DMS53 (cell line): ENCODE data around the gene TMEM72.

ENCODE experiments used
- DNase-seq: peaks from one replicate; lab custom pipeline; 2025; lab: John Stamatoyannopoulos, UW

Gene TMEM72

GRCh38 chr10:44968091-44968490, 57.0 kb downstream of the TMEM72 start:
- DNase-seq = no peak

GRCh38 chr10:44968500-44969400, 57.6 kb downstream of the TMEM72 start:
- no peak for DNase-seq

GRCh38 chr10:44969854-44970253, 58.7 kb downstream of the TMEM72 start:
- DNase-seq = no peak

GRCh38 chr10:44970812-44971395, 59.8 kb downstream of the TMEM72 start:
- no peak for DNase-seq

- DNase-seq = no peak
Observed at GRCh38 chr10:44971434-44971833, 60.3 kb downstream of the TMEM72 start.

- DNase-seq = no peak
Observed at GRCh38 chr10:44971935-44972757, 61.0 kb downstream of the TMEM72 start.

GRCh38 chr10:44972874-44973306, 61.8 kb downstream of the TMEM72 start:
- DNase-seq = no peak

GRCh38 chr10:44973323-44974081, 62.4 kb downstream of the TMEM72 start:
- no peak for DNase-seq

- peak; percentile 32 for DNase-seq
Observed at GRCh38 chr10:44974082-44974627, 63.0 kb downstream of the TMEM72 start.

- peak; percentile 79 for DNase-seq
Observed at GRCh38 chr10:44974628-44975430, 63.7 kb downstream of the TMEM72 start.

- peak; percentile 62 for DNase-seq
Observed at GRCh38 chr10:44975431-44976331, 64.5 kb downstream of the TMEM72 start.

GRCh38 chr10:44976352-44977198, 65.4 kb downstream of the TMEM72 start:
- no peak for DNase-seq

GRCh38 chr10:44977287-44978212, 66.4 kb downstream of the TMEM72 start:
- peak; percentile 28 for DNase-seq

- no peak for DNase-seq
Observed at GRCh38 chr10:44978213-44978569, 67.1 kb downstream of the TMEM72 start.

- peak; percentile 97 for DNase-seq
Observed at GRCh38 chr10:44978570-44979280, 67.6 kb downstream of the TMEM72 start, which contains the start of gene DEPP1. TSS of gene DEPP1 (minus strand) at chr10:44978809. CDS start at chr10:44978030, 779 bp downstream.

- no peak for DNase-seq
Observed at GRCh38 chr10:44979281-44980191, 68.4 kb downstream of the TMEM72 start.
